ENCODE data around the gene FADD.
"Not testable (repeated sequence)": the region's sequence is repeated elsewhere in the genome, so short reads cannot be mapped to it uniquely, and the experiment has no call there.

Gene FADD

GRCh38 chr11:70189622-70190021, 13.5 kb upstream of the FADD start:
- Mint-ChIP-seq H3K27me3 (peaks cover 6% of the 10 kb centered on the region), H3K4me3 (no peak overlapping the region), H3K36me3 (no peaks in the 10 kb centered on the region), H3K4me1 (ENCODE audit: low read depth) (no peaks in the 10 kb centered on the region), H3K27ac (no peak overlapping the region), H3K9me3 (ENCODE audit: low read depth) (no peaks in the 10 kb centered on the region)

- Mint-ChIP-seq H3K36me3 (no peaks in the 10 kb centered on the region), H3K9me3 (ENCODE audit: low read depth) (no peaks in the 10 kb centered on the region), H3K27me3 (peaks cover 6% of the 10 kb centered on the region), H3K4me1 (ENCODE audit: low read depth) (peaks cover 2% of the 10 kb centered on the region), H3K4me3 (no peak overlapping the region), H3K27ac (no peak overlapping the region)
Observed at GRCh38 chr11:70191495-70192140, 11.5 kb upstream of the FADD start.

- Mint-ChIP-seq H3K27ac (peak overlapping the region; percentile 28), H3K4me1 (ENCODE audit: low read depth) (peaks cover 2% of the 10 kb centered on the region), H3K4me3 (no peak overlapping the region), H3K27me3 (peaks cover 6% of the 10 kb centered on the region), H3K9me3 (ENCODE audit: low read depth) (no peaks in the 10 kb centered on the region), H3K36me3 (no peaks in the 10 kb centered on the region)
Observed at GRCh38 chr11:70192666-70193410, 10.3 kb upstream of the FADD start.

GRCh38 chr11:70193411-70194292, 9.4 kb upstream of the FADD start:
- H3K4me3 Mint-ChIP-seq: no peak overlapping the region
- H3K27ac Mint-ChIP-seq: no peak overlapping the region
- H3K36me3 Mint-ChIP-seq: no peaks in the 10 kb centered on the region
- H3K27me3 Mint-ChIP-seq: peaks cover 6% of the 10 kb centered on the region
- peaks cover 2% of the 10 kb centered on the region for H3K4me1 Mint-ChIP-seq (ENCODE audit: low read depth)
- H3K9me3 Mint-ChIP-seq (ENCODE audit: low read depth): no peaks in the 10 kb centered on the region

GRCh38 chr11:70194792-70195791, 8.0 kb upstream of the FADD start:
- Mint-ChIP-seq H3K27me3 (peaks cover 6% of the 10 kb centered on the region), H3K36me3 (no peaks in the 10 kb centered on the region), H3K4me1 (ENCODE audit: low read depth) (peaks cover 2% of the 10 kb centered on the region), H3K4me3 (no peak overlapping the region), H3K9me3 (ENCODE audit: low read depth) (no peaks in the 10 kb centered on the region), H3K27ac (no peak overlapping the region)

GRCh38 chr11:70200212-70200844, 2.8 kb upstream of the FADD start:
- Mint-ChIP-seq H3K27ac (no peak overlapping the region), H3K9me3 (ENCODE audit: low read depth) (no peaks in the 10 kb centered on the region), H3K36me3 (peaks cover 6% of the 10 kb centered on the region), H3K4me3 (no peak overlapping the region), H3K4me1 (ENCODE audit: low read depth) (peaks cover 19% of the 10 kb centered on the region), H3K27me3 (no peaks in the 10 kb centered on the region)

- not testable (repeated sequence) for H3K4me3 Mint-ChIP-seq; H3K27me3 Mint-ChIP-seq; H3K9me3 Mint-ChIP-seq (ENCODE audit: low read depth); H3K27ac Mint-ChIP-seq; H3K36me3 Mint-ChIP-seq
- peaks cover 26% of the 10 kb centered on the region for H3K4me1 Mint-ChIP-seq (ENCODE audit: low read depth)
Observed at GRCh38 chr11:70201047-70201446, 2.0 kb upstream of the FADD start.

- no peaks in the 10 kb centered on the region for H3K27me3 Mint-ChIP-seq
- no peaks in the 10 kb centered on the region for H3K9me3 Mint-ChIP-seq (ENCODE audit: low read depth)
Observed at GRCh38 chr11:70201882-70202861, 924 bp upstream of the FADD start.

GRCh38 chr11:70203751-70204465, 812 bp downstream of the FADD start:
- Mint-ChIP-seq H3K4me3 (peak overlapping the region; percentile 97), H3K4me1 (ENCODE audit: low read depth) (peaks cover 47% of the 10 kb centered on the region), H3K27me3 (no peaks in the 10 kb centered on the region), H3K9me3 (ENCODE audit: low read depth) (no peaks in the 10 kb centered on the region), H3K36me3 (peaks cover 6% of the 10 kb centered on the region), H3K27ac (peak overlapping the region; percentile 97)

More at GRCh38 chr11:70201882-70202861, 924 bp upstream of the FADD start:
- Mint-ChIP-seq H3K4me3 (peak overlapping the region; percentile 89), H3K27ac (peak overlapping the region; percentile 87), H3K36me3 (peaks cover 6% of the 10 kb centered on the region), H3K4me1 (ENCODE audit: low read depth) (peaks cover 33% of the 10 kb centered on the region)

- peaks cover 6% of the 10 kb centered on the region for H3K36me3 Mint-ChIP-seq
- H3K27me3 Mint-ChIP-seq: no peaks in the 10 kb centered on the region
- peaks cover 52% of the 10 kb centered on the region for H3K4me1 Mint-ChIP-seq (ENCODE audit: low read depth)
- H3K27ac Mint-ChIP-seq: peak overlapping the region; percentile 97
- no peaks in the 10 kb centered on the region for H3K9me3 Mint-ChIP-seq (ENCODE audit: low read depth)
- peak overlapping the region; percentile 97 for H3K4me3 Mint-ChIP-seq
Observed at GRCh38 chr11:70204466-70204799, 1.3 kb downstream of the FADD start.

- Mint-ChIP-seq H3K9me3 (ENCODE audit: low read depth) (no peaks in the 10 kb centered on the region), H3K27me3 (no peaks in the 10 kb centered on the region), H3K4me1 (ENCODE audit: low read depth) (peaks cover 57% of the 10 kb centered on the region), H3K36me3 (peaks cover 6% of the 10 kb centered on the region), H3K27ac (peak overlapping the region; percentile 97), H3K4me3 (peak overlapping the region; percentile 97)
Observed at GRCh38 chr11:70205049-70205725, 2.1 kb downstream of the FADD start.

GRCh38 chr11:70205766-70206165, 2.7 kb downstream of the FADD start:
- H3K27me3 Mint-ChIP-seq: no peaks in the 10 kb centered on the region
- peaks cover 59% of the 10 kb centered on the region for H3K4me1 Mint-ChIP-seq (ENCODE audit: low read depth)
- peak overlapping the region; percentile 97 for H3K4me3 Mint-ChIP-seq
- H3K27ac Mint-ChIP-seq: peak overlapping the region; percentile 97
- no peaks in the 10 kb centered on the region for H3K9me3 Mint-ChIP-seq (ENCODE audit: low read depth)
- peaks cover 6% of the 10 kb centered on the region for H3K36me3 Mint-ChIP-seq

Data from activated naive CD8-positive, alpha-beta T cell (primary cell).